ENCODE data around the gene DUSP19.

The DUSP19 gene

DNA sequence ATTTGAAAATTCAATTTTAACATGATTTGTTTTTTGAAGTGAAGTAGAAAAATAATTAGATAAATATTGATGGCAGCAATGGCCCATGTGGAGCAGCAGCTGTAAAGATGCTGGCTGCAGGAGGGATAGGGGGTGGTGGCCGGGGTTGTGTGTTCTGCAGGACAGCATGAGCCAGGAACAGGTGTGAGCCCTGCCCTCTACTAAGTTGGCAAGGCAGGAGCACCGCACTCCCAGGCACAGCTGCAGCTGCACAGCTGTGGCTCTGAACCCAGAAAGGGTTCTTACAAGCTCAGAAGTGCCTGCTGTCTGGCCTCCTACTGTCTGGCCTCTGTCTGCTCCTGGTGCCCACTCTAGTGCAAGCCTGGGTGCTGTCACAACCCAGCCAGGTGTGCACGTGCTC, 10.0 kb upstream of the DUSP19 start:
- no peak for DNase-seq

DNA sequence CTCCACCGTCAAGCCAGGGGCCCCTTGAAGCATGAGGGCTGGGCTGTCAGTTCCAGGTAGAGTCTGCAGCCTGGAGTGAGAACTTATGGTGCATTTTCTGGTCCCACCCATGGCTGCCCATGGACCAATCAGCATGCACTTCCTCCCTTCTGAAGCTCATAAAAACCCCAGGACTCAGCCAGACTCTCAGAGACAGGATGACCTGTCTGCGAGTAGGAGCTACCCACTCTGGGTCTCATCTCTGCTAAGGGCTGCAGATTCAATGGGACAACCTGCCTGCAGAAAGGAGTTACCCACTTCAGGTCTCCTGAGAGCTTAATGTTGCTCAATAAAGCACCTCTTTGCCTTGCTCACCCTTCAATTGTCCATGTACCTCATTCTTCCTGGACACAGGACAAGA, 9.4 kb upstream of the DUSP19 start:
- DNase-seq = no peak

DNA sequence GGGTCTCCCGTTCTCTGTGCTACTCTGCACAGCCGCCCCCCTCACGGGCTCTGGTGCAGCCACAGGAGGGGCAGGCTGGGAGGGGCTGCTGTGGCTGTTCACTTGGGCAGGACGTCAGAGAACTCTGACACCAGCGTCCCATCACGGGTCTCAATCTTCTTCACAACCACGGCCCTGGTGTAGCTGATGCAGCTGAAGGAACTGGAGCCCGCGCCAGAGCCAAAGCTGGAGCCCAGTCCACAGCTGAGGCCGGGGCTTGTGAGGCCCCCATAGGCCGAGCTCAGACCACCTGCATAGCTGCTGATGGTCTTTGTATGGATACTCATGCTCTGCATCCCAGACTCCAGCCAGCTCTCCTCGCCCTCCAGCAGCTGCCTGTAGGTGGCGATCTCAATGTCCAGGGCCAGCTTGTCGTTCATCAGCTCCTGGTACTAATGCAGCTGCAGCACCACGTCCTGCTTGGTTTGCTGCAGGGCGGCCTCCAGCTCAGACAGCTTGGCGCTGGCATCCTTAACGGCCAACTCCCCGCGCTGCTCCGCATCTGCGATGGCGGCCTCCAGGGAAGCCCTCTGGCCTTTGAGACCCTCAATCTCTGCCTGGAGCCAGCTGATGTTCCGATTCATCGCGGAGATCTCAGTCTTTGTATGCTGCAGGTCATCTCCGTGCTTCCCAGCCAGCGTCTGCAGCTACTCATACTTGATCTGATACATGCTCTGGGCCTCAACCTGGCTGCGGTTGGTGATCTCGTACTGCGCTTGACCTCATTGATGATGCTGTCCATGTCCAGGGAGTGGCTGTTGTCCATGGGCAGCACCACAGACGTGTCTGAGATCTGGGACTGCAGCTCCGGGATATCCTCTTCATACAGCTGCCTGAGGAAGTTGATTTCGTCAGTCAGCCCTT, 7.4 kb upstream of the DUSP19 start:
- no peak for DNase-seq

- no peak for DNase-seq
These were observed 6.4 kb upstream of the DUSP19 start for GRCh38 chr2:183072177-183072576.

DNA sequence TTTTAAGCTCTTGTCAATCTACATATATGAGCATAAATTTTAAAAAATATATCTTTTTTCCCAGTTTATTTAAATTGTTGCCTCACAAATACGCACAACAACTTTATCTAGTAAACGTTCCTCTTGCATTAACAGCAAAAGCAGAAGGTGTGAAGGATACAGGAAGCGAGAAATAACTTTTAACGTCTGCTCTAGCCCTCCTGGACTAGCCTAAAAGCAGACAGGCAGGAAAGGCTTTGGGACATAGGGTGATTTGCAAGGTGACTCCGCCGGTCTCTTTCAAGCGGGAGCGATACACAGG, 434 bp upstream of the DUSP19 start:
- DNase-seq = no peak

DNA sequence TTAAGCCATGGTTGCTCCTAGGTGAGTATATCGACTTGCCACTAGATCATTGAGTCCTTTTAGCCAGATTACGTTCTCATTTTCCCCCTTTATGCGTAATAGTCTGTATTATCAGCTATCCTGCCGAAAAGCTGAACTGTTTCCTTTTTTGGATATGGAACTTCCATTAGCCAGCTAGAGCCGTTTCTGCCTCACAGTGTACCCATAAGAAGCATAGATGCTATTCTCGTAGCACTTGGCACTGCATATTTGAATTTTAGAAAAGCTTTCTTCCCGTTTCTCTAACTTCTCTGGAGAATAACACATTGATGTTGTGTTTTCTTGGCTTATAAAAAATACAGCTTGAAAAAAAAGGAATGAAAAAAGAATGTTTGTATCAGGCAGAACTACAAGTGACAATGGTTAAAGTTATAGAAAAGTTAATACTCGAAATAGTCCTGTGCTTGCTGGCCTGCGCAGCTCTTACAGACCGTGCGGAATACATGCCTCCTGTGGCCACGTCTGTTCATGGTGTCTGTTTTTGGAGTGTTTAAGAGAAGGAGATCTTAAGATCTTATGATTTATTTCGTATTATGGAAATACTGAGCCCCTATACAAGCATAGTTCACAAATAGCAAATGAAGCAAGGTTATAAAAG, 710 bp downstream of the DUSP19 start:
- no peak for DNase-seq

GRCh38 chr2:183081911-183082310, 3.4 kb downstream of the DUSP19 start:
- DNase-seq = no peak

- no peak for DNase-seq
These were observed 9.5 kb downstream of the DUSP19 start for GRCh38 chr2:183088061-183088460.

DNA sequence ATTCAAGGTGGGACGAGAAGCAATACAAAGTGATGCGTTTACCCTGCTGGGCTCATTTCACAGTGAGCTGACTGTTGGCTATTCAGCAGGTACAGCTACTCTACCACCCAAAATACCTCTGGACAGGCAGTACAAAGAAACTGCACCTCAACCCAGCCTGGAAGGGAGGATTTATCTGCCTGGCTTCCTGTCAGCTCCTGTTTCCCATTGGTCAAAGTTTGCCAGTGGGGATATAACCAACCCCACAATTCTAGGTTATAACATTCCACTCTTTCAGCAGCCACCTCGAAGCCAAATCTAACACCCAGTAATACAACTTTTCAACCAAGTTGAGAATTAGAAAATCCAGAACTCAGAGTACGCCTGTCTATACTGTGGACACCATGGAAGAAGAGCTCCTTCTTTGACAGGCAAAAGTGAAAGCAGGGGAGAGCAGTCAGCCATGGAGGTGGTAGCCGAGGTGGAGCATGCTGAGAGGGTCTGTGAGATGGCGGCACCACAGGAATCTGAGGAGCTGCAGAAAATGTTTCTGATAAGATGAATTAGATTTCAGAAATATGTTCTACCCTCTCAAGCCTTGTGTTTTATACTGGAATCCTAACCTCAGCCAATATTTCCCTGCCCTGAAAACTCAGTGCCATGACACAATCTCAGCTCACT, 10.8 kb downstream of the DUSP19 start:
- DNase-seq = no peak

DNA sequence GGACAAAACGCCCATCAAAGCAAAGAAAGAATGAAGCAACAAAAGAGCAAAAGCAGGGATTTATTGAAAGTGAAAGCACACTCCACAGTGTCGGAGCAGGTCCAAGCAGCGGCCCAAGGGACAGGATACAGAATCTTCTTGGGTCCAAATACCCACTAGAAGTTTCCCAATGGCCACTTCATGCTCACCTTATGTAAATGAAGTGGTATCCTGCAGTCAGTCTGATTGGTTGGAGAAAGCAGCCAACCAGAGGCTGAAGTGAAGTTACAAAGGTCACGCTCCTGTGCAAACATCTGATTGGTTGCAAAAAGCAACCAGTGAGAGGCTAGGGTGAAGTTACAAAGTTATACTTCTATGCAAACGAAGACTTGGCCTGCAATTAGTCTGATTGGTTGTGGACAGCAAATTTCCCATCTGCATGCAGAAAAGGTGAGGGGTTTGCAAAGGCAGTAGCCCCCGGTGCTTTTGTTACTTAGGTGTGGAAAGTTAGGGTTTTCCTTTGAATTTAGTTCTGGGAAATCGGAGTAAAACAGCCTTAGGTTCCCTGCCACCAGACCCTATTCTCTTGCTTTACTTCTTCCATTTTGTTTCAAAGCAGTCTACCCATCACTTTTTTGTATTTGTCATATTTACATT, 12.9 kb downstream of the DUSP19 start:
- DNase-seq = no peak

- DNase-seq = no peak
These were observed 13.4 kb downstream of the DUSP19 start for GRCh38 chr2:183091954-183092345.

GRCh38 chr2:183093857-183094657, 15.5 kb downstream of the DUSP19 start:
- no peak for DNase-seq

DNA sequence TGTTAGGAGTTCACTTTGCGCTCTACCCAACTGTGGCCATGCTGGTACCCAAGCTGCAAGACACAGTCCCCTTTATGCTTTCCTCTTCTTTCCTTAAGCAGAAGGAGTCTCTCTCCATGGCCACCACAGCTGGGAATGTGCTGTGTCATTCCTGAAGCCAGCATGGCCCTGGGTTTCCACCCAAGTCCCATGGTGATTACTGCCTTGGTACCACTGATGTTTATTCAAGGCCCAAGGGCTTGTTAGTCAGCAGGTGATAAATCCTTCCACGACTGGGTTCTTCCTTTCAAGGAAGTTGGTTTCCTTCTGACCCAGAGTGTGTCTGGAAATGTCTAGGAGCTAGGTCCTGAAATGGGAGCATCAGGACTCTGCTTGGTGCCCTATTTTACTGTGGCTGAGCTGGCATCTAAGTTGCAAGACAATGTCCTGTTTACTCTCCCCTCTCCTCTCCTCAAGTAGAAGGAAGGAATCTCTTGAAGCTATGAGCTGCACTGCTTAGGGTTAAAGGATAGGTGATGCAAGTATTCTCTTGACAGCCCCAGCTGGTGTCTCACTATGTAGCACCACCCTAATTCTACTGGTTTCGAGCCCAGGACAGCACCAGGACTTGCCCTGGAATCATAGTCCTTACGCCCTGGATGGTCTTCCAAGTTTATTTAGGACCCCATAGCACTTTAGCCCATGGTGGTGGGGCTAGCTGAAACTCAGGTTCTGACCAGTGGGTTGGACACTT, 27.0 kb downstream of the DUSP19 start:
- no peak for DNase-seq

GRCh38 chr2:183112577-183112976, 34.0 kb downstream of the DUSP19 start:
- DNase-seq = no peak

- DNase-seq = no peak
These were observed 35.1 kb downstream of the DUSP19 start for GRCh38 chr2:183113630-183114029.

DNA sequence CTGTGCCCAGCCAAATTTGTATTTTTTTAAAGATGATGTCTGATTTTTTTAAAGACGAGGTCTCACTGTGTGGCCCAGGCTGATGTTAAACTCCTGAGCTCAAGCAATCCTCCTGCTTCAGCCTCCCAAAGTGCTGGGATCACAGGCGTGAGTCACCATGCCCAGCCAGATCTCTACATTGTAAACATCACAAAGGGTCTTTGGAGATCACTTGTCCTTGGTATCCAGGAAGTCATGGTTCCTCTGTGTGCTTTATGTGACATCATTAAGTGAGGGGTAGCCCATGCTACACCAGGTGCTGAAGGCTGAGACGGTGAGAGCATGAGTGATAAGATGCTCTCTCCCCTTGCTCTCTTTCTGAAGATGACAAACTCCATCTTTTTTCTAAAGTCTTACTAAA, 38.7 kb downstream of the DUSP19 start:
- no peak for DNase-seq

- no peak for DNase-seq
These were observed 44.8 kb downstream of the DUSP19 start for GRCh38 chr2:183123117-183123958.

GRCh38 chr2:183123959-183124221, 45.3 kb downstream of the DUSP19 start:
- DNase-seq = no peak

GRCh38 chr2:183124222-183124956, 45.8 kb downstream of the DUSP19 start, which contains the start of gene NUP35:
TSS of gene NUP35 (plus strand) at chr2:183124443. CDS start at chr2:183124458, 15 bp downstream.
- peak; percentile 84 for DNase-seq

- DNase-seq = no peak
These were observed 46.4 kb downstream of the DUSP19 start for GRCh38 chr2:183124957-183125255.
